ENCODE measurements around the gene EVA1A.

EVA1A gene

GRCh38 chr2:75541430-75541829 is 19.3 kb downstream of the EVA1A start:
- DNase-seq (ENCODE audit: low spot score): no peak
- no peak for TF ChIP-seq CTCF (IDR thresholded peaks at IDR 0.05)
- Histone ChIP-seq H3K27ac (no peak overlapping the region), H3K4me3 (no peak overlapping the region)

DNA sequence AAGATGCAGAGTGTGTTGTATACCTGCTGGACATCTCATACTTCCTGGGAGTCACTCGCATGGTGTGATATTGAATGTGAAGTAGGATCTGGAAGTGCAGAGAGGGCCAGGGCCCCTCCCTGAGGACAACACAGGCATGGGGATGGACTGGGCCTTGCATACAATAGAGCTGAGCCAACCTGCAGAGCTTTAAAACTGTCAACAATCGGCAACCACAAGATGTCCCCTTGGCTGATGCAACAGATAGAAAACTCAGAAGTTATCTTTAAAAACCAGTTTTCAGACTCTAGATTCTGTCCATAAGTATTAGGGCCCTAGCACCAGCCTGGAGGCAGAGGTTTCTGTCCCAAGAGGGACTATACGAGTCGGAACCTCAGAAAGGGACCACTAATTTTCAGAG is 19.7 kb downstream of the EVA1A start:
- no peak overlapping the region for H3K27ac ChIP-seq
- DNase-seq (ENCODE audit: low spot score): no peak
- no peak overlapping the region for H3K4me3 ChIP-seq
- no peak for TF ChIP-seq CTCF (IDR thresholded peaks at IDR 0.05)

- Histone ChIP-seq H3K27ac (no peak overlapping the region), H3K4me3 (no peak overlapping the region)
- no peak for TF ChIP-seq CTCF (IDR thresholded peaks at IDR 0.05)
- no peak for DNase-seq (ENCODE audit: low spot score)
These were observed 20.6 kb downstream of the EVA1A start for GRCh38 chr2:75539955-75540716.

DNA sequence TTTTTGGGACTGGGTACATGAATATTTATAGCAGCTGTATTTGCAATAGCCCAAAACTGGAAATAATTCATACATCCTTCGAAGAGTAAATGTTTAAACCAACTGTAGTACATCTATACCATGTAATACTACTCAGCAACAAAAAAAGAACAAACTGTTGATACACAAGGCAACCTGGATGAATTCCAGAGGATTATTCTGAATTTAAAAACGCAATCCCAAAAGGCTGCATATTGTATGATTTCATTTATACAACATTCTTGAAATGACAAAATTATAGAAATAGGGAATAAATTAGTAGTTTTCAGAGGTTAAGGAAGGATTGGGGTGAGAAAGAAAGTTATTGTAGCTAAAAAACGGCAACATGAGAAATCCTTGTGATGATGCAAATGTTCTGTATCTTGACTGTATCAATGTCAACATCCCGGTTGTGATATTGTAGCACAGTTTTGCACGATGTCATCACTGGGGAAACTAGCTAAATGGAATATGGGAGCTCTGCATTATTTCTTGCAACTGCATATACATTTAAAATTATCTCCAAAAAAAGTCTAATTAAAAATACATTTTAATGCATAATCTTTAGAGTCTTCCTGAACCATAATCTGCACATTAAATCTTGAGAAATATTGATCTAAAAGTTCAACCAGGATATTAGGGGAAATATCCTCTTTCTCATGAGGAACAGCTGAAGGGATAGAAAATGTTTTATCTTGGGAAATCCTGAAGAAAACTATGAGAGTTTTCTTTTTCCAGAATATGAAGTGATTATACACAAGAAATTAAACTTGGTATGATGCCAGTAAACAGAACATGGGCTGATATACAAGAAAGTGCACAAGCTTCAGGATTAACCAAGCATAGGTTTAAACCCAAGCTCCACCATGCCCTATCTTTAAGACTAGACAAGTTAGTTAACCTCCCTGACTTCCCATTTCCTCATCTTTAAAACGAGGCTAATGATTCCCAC is 21.9 kb downstream of the EVA1A start:
- Histone ChIP-seq H3K4me3 (no peak overlapping the region), H3K27ac (no peak overlapping the region)
- DNase-seq (ENCODE audit: low spot score): no peak
- no peak for TF ChIP-seq CTCF (IDR thresholded peaks at IDR 0.05)

GRCh38 chr2:75537658-75538057 is 23.1 kb downstream of the EVA1A start:
- Histone ChIP-seq H3K4me3 (no peak overlapping the region), H3K27ac (no peak overlapping the region)
- no peak for DNase-seq (ENCODE audit: low spot score)
- TF ChIP-seq CTCF (IDR thresholded peaks at IDR 0.05): no peak

DNA sequence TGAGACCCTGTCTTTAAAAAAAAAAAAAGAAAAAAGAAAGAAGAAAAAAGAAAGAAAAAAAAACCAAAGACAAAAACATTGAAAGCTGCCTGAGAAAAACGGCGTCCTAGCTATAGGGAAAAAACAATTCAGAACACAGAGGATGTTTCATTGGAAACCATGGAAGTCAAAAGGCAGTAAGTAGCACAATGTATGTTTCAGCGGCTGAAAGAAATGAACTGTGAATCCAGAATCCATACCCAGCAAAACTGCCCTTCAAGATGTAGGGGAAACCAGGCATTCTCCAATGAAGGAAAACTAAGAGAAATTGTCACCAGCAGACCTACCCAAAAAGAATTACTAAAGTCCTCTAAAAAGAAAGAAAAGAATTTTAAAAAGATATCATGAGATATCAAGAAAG is 27.6 kb downstream of the EVA1A start:
- Histone ChIP-seq H3K4me3 (no peak overlapping the region), H3K27ac (no peak overlapping the region)
- no peak for DNase-seq (ENCODE audit: low spot score)
- no peak for TF ChIP-seq CTCF (IDR thresholded peaks at IDR 0.05)

Measured in coronary artery (tissue), 2 donors.